Right lobe of liver (tissue), 4 donors: Measurements from ENCODE around the gene TMTC1.

Experiments
- POLR2A ChIP-seq: fragments of 450-650 bp; IDR thresholded peaks from one replicate; pipeline ENCODE4 v1.6.1; 2017; ENCODE audit warnings: antibody characterized with exemption, mild to moderate bottlenecking
- TF ChIP-seq, protein P1 (sequence below), 4 donors: fragments of 200-600 bp in 3 of 4; fragments of 450-650 bp in 1 of 4; IDR thresholded peaks; one replicate each; pipeline versions ENCODE4 v1.5.1 to v1.8.0; 2016 to 2022; ENCODE audit warnings: antibody characterized with exemption in 4 of 4, mild to moderate bottlenecking in 2 of 4
- donor health status: DM: no; HTN: no; CAD: no.
- donor health status: DM: no; HTN: no; CAD: no.
- donor health status: DM: no; HTN: yes; CAD: no.

DNA sequence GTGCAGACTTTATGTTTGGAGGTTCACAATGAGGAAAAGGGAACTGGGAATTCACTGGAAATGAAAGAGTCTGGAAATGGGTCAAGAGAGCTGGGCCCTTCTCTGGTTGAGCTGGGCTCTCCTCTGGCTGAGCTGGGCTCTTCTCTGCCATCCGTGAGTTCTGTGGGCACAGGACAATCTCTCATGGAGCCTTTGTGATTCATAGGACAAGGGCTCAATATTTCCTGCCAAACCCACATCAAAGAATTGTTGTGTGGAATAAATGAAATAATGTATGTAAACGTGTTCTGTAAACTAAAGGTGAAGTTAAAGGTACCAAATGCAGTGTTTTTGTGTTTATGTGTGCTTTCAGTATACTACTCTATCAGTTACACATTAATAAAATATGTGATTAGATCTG, 190.7 kb downstream of the TMTC1 start:
- no peak for TF ChIP-seq POLR2A
- TF ChIP-seq, protein P1, sequence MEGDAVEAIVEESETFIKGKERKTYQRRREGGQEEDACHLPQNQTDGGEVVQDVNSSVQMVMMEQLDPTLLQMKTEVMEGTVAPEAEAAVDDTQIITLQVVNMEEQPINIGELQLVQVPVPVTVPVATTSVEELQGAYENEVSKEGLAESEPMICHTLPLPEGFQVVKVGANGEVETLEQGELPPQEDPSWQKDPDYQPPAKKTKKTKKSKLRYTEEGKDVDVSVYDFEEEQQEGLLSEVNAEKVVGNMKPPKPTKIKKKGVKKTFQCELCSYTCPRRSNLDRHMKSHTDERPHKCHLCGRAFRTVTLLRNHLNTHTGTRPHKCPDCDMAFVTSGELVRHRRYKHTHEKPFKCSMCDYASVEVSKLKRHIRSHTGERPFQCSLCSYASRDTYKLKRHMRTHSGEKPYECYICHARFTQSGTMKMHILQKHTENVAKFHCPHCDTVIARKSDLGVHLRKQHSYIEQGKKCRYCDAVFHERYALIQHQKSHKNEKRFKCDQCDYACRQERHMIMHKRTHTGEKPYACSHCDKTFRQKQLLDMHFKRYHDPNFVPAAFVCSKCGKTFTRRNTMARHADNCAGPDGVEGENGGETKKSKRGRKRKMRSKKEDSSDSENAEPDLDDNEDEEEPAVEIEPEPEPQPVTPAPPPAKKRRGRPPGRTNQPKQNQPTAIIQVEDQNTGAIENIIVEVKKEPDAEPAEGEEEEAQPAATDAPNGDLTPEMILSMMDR (IDR thresholded peaks at IDR 0.05), result no peak
